HEK293T (cell line): ENCODE measurements around the gene TRAF3.
"Not testable (repeated sequence)": the region's sequence is repeated elsewhere in the genome, so short reads cannot be mapped to it uniquely, and the experiment has no call there.

Experiments
- CTCF ChIA-PET: fragments of 350-600 bp; formaldehyde crosslinking; extraction: SDS; loops from one replicate; lab custom pipeline; 2021; ENCODE audit warnings: antibody characterized with exemption, inconsistent platforms; lab: Yijun Ruan, JAX
- POLR2A ChIA-PET: fragments of 350-600 bp; formaldehyde crosslinking; extraction: SDS; loops from one replicate; lab custom pipeline; 2020; ENCODE audit warnings: antibody characterized with exemption, inconsistent platforms; lab: Yijun Ruan, JAX
- DNase-seq: peaks from one replicate; pipeline ENCODE4 v3.0.0; 2012; ENCODE audit warnings: mixed read lengths; ENCODE audit errors: extremely low spot score
- ARNT ChIP-seq: fragments of 450-650 bp; IDR thresholded peaks from 2 replicates; pipeline ENCODE4 v1.6.1; 2017; ENCODE audit warnings: mild to moderate bottlenecking
- BHLHE40 ChIP-seq: fragments of 450-650 bp; IDR thresholded peaks from 2 replicates; pipeline ENCODE4 v1.6.1; 2016; ENCODE audit warnings: mild to moderate bottlenecking, moderate library complexity, borderline replicate concordance
- CTBP1 ChIP-seq: fragments of 450-650 bp; IDR thresholded peaks from 2 replicates; pipeline ENCODE4 v1.6.1; 2016; ENCODE audit warnings: borderline replicate concordance
- ELF4 ChIP-seq: fragments of 450-650 bp; IDR thresholded peaks from 2 replicates; pipeline ENCODE4 v1.6.1; 2017; ENCODE audit warnings: antibody characterized with exemption
- FOXA1 ChIP-seq: fragments of 450-650 bp; IDR thresholded peaks from 2 replicates; pipeline ENCODE4 v1.6.1; 2016; ENCODE audit warnings: mild to moderate bottlenecking
- FOXK2 ChIP-seq: fragments of 450-650 bp; IDR thresholded peaks from 2 replicates; pipeline ENCODE4 v1.6.1; 2016; ENCODE audit warnings: mild to moderate bottlenecking
- FOXM1 ChIP-seq: fragments of 450-650 bp; IDR thresholded peaks from 2 replicates; pipeline ENCODE4 v1.6.1; 2017; ENCODE audit warnings: mild to moderate bottlenecking, borderline replicate concordance
- HDGF ChIP-seq: fragments of 450-650 bp; IDR thresholded peaks from 2 replicates; pipeline ENCODE4 v1.6.1; 2017; ENCODE audit warnings: antibody characterized with exemption, borderline replicate concordance
- L3MBTL2 ChIP-seq: fragments of 450-650 bp; conservative IDR thresholded peaks from 2 replicates; pipeline ENCODE4 v1.6.1; 2016; ENCODE audit warnings: mild to moderate bottlenecking
- LEF1 ChIP-seq: fragments of 450-650 bp; IDR thresholded peaks from 2 replicates; pipeline ENCODE4 v1.6.1; 2017; ENCODE audit warnings: mild to moderate bottlenecking, borderline replicate concordance
- NFRKB ChIP-seq: fragments of 450-650 bp; IDR thresholded peaks from 2 replicates; pipeline ENCODE4 v1.6.1; 2016; ENCODE audit warnings: mild to moderate bottlenecking, moderate library complexity
- SP1 ChIP-seq: fragments of 450-650 bp; IDR thresholded peaks from 2 replicates; pipeline ENCODE4 v1.6.1; 2017
- SUZ12 ChIP-seq: fragments of 450-650 bp; IDR thresholded peaks from 2 replicates; pipeline ENCODE4 v1.6.1; 2016; ENCODE audit warnings: mild to moderate bottlenecking
- TARDBP ChIP-seq: fragments of 450-650 bp; IDR thresholded peaks from 2 replicates; pipeline ENCODE4 v1.6.1; 2016
- ZNF384 ChIP-seq: fragments of 450-650 bp; IDR thresholded peaks from 2 replicates; pipeline ENCODE4 v1.6.1; 2016
- TF ChIP-seq, protein P1 (sequence below): fragments of 450-650 bp; IDR thresholded peaks from 2 replicates; pipeline ENCODE4 v1.6.1; 2016

TRAF3 gene

DNA sequence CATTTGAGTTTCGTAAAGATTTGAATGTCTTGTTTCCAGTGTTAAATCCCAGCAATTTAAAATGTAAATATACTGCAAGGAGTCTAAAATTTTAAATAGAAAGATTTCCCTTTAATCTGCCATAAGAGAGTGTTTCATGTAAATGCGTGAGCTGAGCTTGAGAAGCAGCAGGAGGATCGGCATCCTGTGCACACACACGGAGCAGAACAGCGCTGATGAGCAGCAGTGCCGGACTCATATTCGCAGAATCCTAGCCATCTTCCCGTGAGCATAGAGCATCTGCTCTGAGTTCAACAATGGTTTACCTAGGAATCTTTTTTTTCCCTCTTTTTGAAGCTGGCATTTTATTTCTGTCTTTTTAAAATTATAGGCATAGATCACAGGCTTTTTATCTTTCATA is 115.4 kb downstream of the TRAF3 start:
- POLR2A ChIA-PET, result no interaction called here
- no peak for DNase-seq
- TF ChIP-seq ARNT (no peak), SP1 (no peak), ELF4 (no peak), FOXA1 (no peak), CTBP1 (no peak), FOXK2 (no peak), FOXM1 (no peak), SUZ12 (no peak), NFRKB (no peak), TARDBP (no peak), L3MBTL2 (no peak), BHLHE40 (no peak), ZNF384 (no peak), HDGF (no peak), LEF1 (no peak)
- TF ChIP-seq, protein P1, sequence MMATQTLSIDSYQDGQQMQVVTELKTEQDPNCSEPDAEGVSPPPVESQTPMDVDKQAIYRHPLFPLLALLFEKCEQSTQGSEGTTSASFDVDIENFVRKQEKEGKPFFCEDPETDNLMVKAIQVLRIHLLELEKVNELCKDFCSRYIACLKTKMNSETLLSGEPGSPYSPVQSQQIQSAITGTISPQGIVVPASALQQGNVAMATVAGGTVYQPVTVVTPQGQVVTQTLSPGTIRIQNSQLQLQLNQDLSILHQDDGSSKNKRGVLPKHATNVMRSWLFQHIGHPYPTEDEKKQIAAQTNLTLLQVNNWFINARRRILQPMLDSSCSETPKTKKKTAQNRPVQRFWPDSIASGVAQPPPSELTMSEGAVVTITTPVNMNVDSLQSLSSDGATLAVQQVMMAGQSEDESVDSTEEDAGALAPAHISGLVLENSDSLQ, result no peak
- CTCF ChIA-PET, result no interaction called here

DNA sequence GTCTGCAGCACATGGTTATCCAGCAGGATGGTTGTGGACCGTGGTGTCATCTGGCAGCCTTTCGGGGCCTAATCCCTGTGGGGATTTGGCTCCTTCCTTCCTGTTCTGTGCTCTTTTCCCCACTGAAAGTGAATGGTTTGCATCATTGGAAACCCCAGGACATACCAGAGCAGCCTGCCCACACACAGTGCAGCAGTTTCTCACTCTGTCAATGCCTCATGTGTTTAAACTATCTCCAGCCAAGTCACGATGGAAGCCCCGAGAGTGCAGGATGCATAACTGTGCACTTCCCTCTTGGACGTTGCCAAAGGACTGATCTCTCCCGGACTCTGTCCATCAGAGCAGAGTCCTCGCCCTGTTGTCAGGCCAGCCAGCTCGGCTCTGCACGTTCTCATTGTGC is 116.2 kb downstream of the TRAF3 start:
- no peak for TF ChIP-seq L3MBTL2
- TF ChIP-seq BHLHE40, result no peak
- TF ChIP-seq LEF1, result no peak
- TF ChIP-seq ARNT, result no peak
- no peak for TF ChIP-seq HDGF
- TF ChIP-seq TARDBP, result no peak
- CTCF ChIA-PET, result no interaction called here
- POLR2A ChIA-PET, result no interaction called here
- no peak for DNase-seq

DNA sequence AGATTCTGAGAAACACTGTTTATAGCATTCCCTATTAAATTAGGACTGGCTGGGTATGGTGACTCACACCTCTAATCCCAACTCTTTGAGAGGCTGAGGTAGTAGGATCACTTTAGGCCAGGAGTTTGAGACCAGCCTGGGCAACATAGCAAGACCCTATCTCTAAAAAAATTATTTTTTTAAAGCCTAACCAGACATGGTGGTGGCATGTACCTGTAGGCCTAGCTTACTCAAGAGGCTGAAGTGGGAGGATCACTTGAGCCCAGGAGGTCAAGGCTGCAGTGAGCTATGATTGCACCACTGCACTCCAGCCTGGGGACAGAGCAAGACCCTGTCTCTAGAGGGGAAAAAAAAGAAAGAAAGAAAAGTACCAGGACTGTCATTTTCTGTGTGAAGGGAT is 119.5 kb downstream of the TRAF3 start:
- DNase-seq, CTCF ChIA-PET, POLR2A ChIA-PET: not testable (repeated sequence)

DNA sequence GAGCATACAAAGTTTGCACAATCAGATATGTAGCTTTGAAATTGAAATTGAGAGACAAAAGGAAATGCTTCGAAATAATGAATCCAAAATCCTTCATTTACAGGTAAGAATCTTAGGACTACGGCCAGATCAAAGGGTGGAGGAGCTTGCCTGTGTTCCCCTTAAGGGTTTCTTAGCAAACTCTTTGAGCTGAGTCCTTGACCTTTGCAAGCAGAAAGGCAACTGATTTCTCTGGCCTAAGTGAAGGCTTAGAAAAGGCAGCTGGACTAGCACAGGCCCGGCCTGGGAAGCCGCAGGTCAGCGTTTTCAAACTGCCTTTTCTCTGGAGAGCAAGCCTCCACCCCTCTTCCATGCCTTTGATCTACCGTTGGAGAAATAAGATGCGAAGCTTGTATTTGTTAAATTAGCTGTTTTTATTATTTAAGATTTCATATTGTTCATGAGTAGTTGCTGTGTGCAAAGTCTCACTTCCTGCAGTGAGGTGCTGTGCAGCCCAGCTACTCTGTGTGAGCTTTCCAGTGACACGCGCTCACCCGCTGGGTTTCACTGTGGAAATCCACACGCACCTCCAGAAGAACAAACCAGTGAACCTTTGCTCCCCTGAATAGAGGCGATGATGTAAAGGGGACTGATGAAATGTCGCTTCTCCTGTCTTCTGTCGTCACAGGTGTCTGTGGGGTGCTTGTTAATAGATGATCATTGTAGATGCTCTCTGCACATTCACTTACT is 120.2 kb downstream of the TRAF3 start:
- ChIA-PET CTCF (no interaction called here), POLR2A (no interaction called here)
- DNase-seq, result no peak
- TF ChIP-seq FOXM1, result no peak
- no peak for TF ChIP-seq TARDBP
- no peak for TF ChIP-seq HDGF
- TF ChIP-seq SP1, result no peak
- no peak for TF ChIP-seq ARNT
- no peak for TF ChIP-seq ELF4
- TF ChIP-seq NFRKB, result no peak
- no peak for TF ChIP-seq LEF1
- TF ChIP-seq, protein P1, result no peak
- no peak for TF ChIP-seq BHLHE40
- no peak for TF ChIP-seq ZNF384
- no peak for TF ChIP-seq CTBP1
- TF ChIP-seq FOXA1, result no peak
- no peak for TF ChIP-seq FOXK2
- no peak for TF ChIP-seq SUZ12
- TF ChIP-seq L3MBTL2, result no peak

DNA sequence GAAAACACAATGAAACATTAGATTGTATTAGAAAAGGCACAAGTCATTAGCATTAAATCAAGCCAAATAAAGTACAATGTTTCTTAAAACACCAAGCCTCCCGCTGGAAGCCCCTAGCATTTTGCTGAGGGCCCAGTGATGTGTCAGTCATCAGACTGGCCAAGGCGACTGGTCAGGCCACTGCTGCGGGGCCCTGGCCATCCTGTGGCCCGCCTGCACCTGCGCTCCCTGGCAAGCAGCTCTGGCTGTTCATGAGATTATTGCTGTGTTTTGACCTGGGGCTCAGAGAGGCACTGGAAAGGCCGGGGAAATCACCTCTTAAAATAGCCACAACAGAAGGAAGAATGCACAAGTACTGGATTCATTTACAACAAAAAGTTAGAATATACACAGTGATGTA is 121.0 kb downstream of the TRAF3 start:
- TF ChIP-seq CTBP1 (no peak), HDGF (no peak), FOXA1 (no peak), SP1 (no peak), LEF1 (no peak)
- TF ChIP-seq, protein P1, result no peak
- no peak for DNase-seq
- POLR2A ChIA-PET, result no interaction called here
- CTCF ChIA-PET, result no interaction called here

DNA sequence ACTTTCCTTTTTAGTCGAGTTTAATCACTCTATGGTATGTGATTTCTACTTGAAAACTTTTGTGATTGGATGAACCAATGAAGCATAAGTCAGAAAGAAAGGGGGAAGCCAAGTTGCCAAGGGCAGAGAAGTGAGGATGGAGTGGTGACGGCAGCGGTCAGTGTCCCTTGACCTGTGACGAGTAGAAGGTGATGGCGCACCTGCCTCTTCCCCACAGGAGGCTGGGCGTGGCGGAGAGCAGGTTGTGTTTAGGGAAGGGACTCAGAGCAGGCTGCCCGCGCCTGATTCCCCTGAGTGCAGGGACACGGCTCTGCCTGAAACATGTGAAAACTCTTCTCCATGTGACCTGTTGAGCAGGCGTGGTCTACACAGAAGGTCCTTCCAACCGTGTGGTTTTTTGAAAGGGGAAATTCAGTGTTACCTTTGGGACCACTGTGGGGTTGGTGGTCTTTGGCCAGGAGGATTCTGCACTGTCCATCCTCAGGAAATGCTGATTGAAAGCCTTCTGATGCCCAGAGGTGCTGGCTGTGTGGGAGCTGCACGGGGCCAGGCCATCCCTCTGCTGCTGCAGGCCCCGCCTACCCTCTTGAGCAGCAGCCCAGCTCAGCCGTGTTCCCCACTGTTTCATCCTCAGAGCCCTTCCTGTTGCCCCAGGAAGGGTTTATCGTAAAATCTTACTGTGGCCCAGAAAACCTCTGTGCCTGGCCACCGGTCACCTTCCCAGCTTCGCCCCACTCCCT is 121.7 kb downstream of the TRAF3 start:
- POLR2A ChIA-PET, result no interaction called here
- CTCF ChIA-PET, result no interaction called here

More for the DNA sequence above, 121.7 kb downstream of the TRAF3 start:
- TF ChIP-seq HDGF (no peak), LEF1 (no peak), TARDBP (no peak), BHLHE40 (no peak), L3MBTL2 (no peak), ARNT (no peak)
- TF ChIP-seq, protein P1, result no peak
- DNase-seq, result no peak
